ENCODE measurements around the gene OOSP2. TPM values are rescaled to one million over a fixed set of nuclear protein-coding genes. Genes with fewer than 3 reads are reported as not detected.

The OOSP2 gene
- total RNA-seq, 1 experiment from 2014 or later: not detected

DNA sequence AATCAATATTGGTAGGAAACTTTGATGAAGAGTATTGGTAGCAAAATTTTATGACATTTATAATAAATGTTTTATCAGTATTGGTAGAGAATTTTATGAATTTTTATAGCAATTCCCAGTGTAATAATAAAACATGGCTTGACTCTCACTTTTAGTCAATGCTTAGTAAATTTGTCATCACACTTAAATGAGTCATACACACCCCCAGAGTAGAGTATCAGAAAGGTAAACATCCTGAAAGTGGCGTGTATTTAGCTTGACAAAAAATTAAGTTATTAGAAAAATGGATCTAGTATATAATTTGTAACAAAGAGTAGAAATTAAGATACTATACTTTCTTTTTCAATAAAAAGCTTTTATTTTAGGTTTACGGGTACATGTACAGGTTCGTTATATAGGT is 18.8 kb downstream of the OOSP2 start:
- POLR2A ChIA-PET (ENCODE audit: unreplicated experiment): interaction anchor here (0.6 kb wide), 1 partner anchor 254 kb away, joined by 8 read pairs; no protein-coding TSS in a partner anchor
- DNase-seq (peak; percentile 70), ATAC-seq (no peak)
- peak overlapping the region; percentile 24; the same call in 1 of the 2 replicates for H3K4me2 ChIP-seq (ENCODE audit: low read length)
- TF ChIP-seq EZH2phosphoT487 (IDR thresholded peaks at IDR 0.05; ENCODE audit: borderline replicate concordance, low read length) (no peak), EZH2 (IDR thresholded peaks at IDR 0.05; ENCODE audit: low read length, unreplicated experiment) (no peak)
- TF ChIP-seq, protein P1, sequence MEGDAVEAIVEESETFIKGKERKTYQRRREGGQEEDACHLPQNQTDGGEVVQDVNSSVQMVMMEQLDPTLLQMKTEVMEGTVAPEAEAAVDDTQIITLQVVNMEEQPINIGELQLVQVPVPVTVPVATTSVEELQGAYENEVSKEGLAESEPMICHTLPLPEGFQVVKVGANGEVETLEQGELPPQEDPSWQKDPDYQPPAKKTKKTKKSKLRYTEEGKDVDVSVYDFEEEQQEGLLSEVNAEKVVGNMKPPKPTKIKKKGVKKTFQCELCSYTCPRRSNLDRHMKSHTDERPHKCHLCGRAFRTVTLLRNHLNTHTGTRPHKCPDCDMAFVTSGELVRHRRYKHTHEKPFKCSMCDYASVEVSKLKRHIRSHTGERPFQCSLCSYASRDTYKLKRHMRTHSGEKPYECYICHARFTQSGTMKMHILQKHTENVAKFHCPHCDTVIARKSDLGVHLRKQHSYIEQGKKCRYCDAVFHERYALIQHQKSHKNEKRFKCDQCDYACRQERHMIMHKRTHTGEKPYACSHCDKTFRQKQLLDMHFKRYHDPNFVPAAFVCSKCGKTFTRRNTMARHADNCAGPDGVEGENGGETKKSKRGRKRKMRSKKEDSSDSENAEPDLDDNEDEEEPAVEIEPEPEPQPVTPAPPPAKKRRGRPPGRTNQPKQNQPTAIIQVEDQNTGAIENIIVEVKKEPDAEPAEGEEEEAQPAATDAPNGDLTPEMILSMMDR (conservative IDR thresholded peaks at IDR 0.05; ENCODE audit: low read depth, low read length): no peak
- H4K20me1 ChIP-seq (ENCODE audit: low read length): no peaks in the 10 kb centered on the region
- H3K4me1 ChIP-seq (ENCODE audit: insufficient read depth, low read length): peaks cover 11% of the 10 kb centered on the region
- intact Hi-C loops (cut with micrococcal nuclease): no loop called here
- no TSS peak for BruUV-seq (replicated peaks)
- H3F3A ChIP-seq (ENCODE audit: low read length, unreplicated experiment): no peaks in the 10 kb centered on the region
- peak overlapping the region; percentile 21 for H3K27ac ChIP-seq (ENCODE audit: low read length)
- no peaks in the 10 kb centered on the region for H3K27me3 ChIP-seq (ENCODE audit: low read length)
- no peaks in the 10 kb centered on the region for H3K36me3 ChIP-seq (ENCODE audit: low read depth, low read length)
- H2AFZ ChIP-seq (ENCODE audit: low read length): no peak overlapping the region
- no peaks in the 10 kb centered on the region for H3K9me3 ChIP-seq (ENCODE audit: low read length)
- H3K9me2 ChIP-seq (replicated peaks; ENCODE audit: low read length): no peaks in the 10 kb centered on the region
- H3K9ac ChIP-seq (ENCODE audit: low read length): no peak overlapping the region
- H3K79me2 ChIP-seq (ENCODE audit: low read length): no peaks in the 10 kb centered on the region
- CTCF ChIA-PET: no interaction called here
- H3K4me3 ChIP-seq (ENCODE audit: low read length): no peak overlapping the region

DNA sequence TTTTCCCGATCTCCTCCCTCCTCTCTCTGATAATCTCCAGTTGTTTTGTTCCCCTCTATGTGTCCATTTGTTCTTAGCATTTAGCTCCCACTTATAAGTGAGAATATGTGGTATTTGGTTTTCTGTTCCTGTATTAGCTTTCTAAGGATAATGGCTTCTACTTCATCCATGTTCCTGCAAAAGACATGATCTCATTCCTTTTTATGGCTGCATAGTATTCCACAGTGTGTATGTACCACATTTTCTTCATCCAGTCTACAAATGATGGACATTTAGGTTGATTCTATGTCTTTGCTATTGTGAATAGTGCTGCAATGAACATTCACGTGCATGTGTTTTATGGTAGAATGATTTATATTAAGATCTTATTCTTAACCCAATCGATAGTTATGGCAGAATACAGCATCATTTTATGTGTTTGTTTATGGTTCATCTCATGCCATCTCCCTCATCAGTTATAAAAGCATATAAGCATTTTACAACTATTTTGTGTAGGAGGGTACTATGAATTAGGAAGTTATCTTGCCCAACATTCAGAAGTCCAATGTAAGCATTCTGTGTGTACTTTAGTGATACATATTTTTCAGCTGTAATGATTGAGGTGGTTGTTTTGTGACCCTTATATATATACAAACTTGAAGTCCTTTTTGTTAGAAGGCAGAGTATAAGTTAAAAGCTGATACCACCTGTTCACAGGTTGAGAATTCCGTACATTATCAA is 19.5 kb downstream of the OOSP2 start:
- CTCF ChIA-PET: no interaction called here
- Histone ChIP-seq H3K4me1 (ENCODE audit: insufficient read depth, low read length) (peaks cover 14% of the 10 kb centered on the region), H3K27me3 (ENCODE audit: low read length) (no peaks in the 10 kb centered on the region), H4K20me1 (ENCODE audit: low read length) (no peaks in the 10 kb centered on the region), H3K9me2 (replicated peaks; ENCODE audit: low read length) (no peaks in the 10 kb centered on the region), H3K9ac (ENCODE audit: low read length) (no peak overlapping the region), H3K79me2 (ENCODE audit: low read length) (no peaks in the 10 kb centered on the region), H3K36me3 (ENCODE audit: low read depth, low read length) (no peaks in the 10 kb centered on the region), H3K4me3 (ENCODE audit: low read length) (no peak overlapping the region), H3K27ac (ENCODE audit: low read length) (peak overlapping the region; percentile 21), H3F3A (ENCODE audit: low read length, unreplicated experiment) (no peaks in the 10 kb centered on the region), H3K4me2 (ENCODE audit: low read length) (peak overlapping the region; percentile 24; the same call in 1 of the 2 replicates), H3K9me3 (ENCODE audit: low read length) (no peaks in the 10 kb centered on the region), H2AFZ (ENCODE audit: low read length) (no peak overlapping the region)
- DNase-seq (no peak), ATAC-seq (no peak)
- no peak for TF ChIP-seq EZH2 (IDR thresholded peaks at IDR 0.05; ENCODE audit: low read length, unreplicated experiment)
- TF ChIP-seq, protein P1 (conservative IDR thresholded peaks at IDR 0.05; ENCODE audit: low read depth, low read length): no peak
- POLR2A ChIA-PET (ENCODE audit: unreplicated experiment): interaction anchor here (0.6 kb wide), 1 partner anchor 255 kb away, joined by 8 read pairs; no protein-coding TSS in a partner anchor
- BruUV-seq (replicated peaks): no TSS peak
- intact Hi-C loops (cut with micrococcal nuclease): no loop called here

DNA sequence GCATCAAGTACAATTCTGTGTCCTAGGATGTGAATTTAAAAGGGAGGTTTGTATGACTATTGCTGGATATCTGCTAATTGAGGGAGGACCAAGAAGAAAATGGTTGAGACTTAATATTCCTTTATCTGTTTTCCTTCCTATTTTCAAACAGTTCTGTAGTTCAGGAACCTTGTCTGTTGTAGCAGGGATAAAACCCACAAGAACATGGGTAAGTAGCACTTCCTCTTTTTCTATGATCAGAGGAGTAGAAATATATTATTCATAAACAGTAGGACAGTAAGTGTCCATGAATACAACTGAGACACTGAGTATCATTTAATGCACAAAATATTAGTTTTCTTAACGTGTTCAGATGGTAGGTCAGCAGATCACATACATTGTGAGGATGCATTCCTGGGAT is 23.9 kb downstream of the OOSP2 start:
- no peak for DNase-seq
- POLR2A ChIA-PET (ENCODE audit: unreplicated experiment): no interaction called here
- Histone ChIP-seq H3K36me3 (ENCODE audit: low read depth, low read length) (no peaks in the 10 kb centered on the region), H4K20me1 (ENCODE audit: low read length) (no peaks in the 10 kb centered on the region), H2AFZ (ENCODE audit: low read length) (no peak overlapping the region), H3K27me3 (ENCODE audit: low read length) (no peaks in the 10 kb centered on the region), H3K9me2 (replicated peaks; ENCODE audit: low read length) (no peaks in the 10 kb centered on the region), H3K27ac (ENCODE audit: low read length) (no peak overlapping the region), H3K79me2 (ENCODE audit: low read length) (no peaks in the 10 kb centered on the region), H3K9ac (ENCODE audit: low read length) (no peak overlapping the region), H3K4me1 (ENCODE audit: insufficient read depth, low read length) (peaks cover 8% of the 10 kb centered on the region), H3K4me2 (ENCODE audit: low read length) (no peak overlapping the region; the same call in 1 of the 2 replicates), H3K9me3 (ENCODE audit: low read length) (no peaks in the 10 kb centered on the region), H3K4me3 (ENCODE audit: low read length) (no peak overlapping the region), H3F3A (ENCODE audit: low read length, unreplicated experiment) (no peaks in the 10 kb centered on the region)
- CTCF ChIA-PET: no interaction called here
- TF ChIP-seq EZH2phosphoT487 (IDR thresholded peaks at IDR 0.05; ENCODE audit: borderline replicate concordance, low read length) (no peak), EZH2 (IDR thresholded peaks at IDR 0.05; ENCODE audit: low read length, unreplicated experiment) (no peak)
- TF ChIP-seq, protein P1 (conservative IDR thresholded peaks at IDR 0.05; ENCODE audit: low read depth, low read length): no peak
- no peak for ATAC-seq
- BruUV-seq (replicated peaks): no TSS peak
- intact Hi-C loops (cut with micrococcal nuclease): no loop called here

All from PC-3 (cell line).